WERI-Rb-1 (cell line): ENCODE data around the gene PAX2.
A peak's percentile ranks its signal among the peaks of the same experiment; 100 is the strongest.

ENCODE experiments used
- DNase-seq: peaks from one replicate; pipeline ENCODE4 v3.0.0-alpha.2; 2020
- H3K27ac ChIP-seq: fragments of 250-450 bp; sonication (Bioruptor Pico); 2 replicates; pipeline ENCODE4 v1.5.1; 2020; ENCODE audit warnings: mild to moderate bottlenecking, moderate library complexity
- H3K27me3 ChIP-seq: fragments of 250-450 bp; sonication (Bioruptor Pico); 2 replicates; pipeline ENCODE4 v1.5.1; 2021; ENCODE audit warnings: mild to moderate bottlenecking, low read depth, moderate library complexity; ENCODE audit not compliant: insufficient read depth, severe bottlenecking
- H3K36me3 ChIP-seq: fragments of 250-450 bp; sonication (Bioruptor Pico); 2 replicates; pipeline ENCODE4 v1.5.1; 2020; ENCODE audit warnings: mild to moderate bottlenecking, moderate library complexity
- H3K4me3 ChIP-seq: 2 replicates; pipeline ENCODE4 v1.5.1; 2011; ENCODE audit warnings: low read depth, mild to moderate bottlenecking, control low read depth, low read length
- H3K9me3 ChIP-seq: fragments of 250-450 bp; sonication (Bioruptor Pico); 2 replicates; pipeline ENCODE4 v1.5.1; 2021; ENCODE audit warnings: mild to moderate bottlenecking, moderate library complexity; ENCODE audit not compliant: severe bottlenecking
- TF ChIP-seq, protein P1 (sequence below): IDR thresholded peaks from 2 replicates; pipeline ENCODE4 v1.5.1; 2011; ENCODE audit warnings: low read depth, mild to moderate bottlenecking, control low read depth, inconsistent platforms, low read length

The PAX2 gene

DNA sequence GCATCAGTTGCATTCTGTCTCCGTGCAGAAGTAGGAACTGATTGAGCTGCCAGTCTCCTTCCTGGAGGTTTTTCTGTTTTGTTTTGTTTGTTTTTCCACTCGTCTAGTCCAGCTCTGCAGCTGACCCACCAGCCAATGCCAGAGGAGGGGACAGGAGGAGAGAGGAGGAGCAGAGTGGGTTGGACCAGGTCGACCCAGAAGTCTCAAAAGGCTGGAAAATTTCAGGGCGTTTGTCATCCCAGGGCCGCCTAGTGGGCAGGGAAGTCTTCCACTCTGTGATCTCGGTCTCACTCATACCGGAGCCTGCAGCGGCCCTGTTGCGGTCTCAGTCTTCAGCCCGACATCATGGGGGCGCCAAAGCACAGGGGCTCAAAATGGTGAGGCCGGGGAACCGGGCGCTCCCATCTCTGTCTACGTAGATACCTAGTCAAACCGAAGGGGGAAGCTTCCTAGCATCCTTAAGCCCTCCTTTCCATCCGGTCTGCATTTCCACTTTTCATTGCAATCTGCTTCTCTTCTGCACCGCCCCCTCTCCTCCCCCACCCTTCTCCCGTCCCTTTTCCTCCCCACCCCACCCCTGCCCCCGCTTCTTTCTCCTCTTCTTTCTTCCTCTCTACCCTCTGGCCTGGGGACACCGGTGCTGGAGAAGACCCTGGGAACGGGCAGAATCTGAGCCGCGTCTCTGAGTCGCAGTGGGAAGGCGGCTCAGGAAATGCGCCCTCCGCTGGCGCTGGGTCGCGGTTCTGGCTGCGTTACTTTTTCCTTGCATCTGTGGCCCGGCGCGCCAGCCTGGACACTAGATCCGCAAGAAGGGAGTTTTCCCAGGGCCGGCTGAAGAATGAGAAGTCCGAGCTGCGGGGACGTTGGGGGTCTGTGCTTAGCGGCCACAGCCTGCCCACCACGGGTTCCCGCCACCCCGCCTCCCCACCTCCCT lies 16.2 kb upstream of the PAX2 start:
- peaks cover 100% of the 10 kb centered on the region for H3K27me3 ChIP-seq
- TF ChIP-seq, protein P1, sequence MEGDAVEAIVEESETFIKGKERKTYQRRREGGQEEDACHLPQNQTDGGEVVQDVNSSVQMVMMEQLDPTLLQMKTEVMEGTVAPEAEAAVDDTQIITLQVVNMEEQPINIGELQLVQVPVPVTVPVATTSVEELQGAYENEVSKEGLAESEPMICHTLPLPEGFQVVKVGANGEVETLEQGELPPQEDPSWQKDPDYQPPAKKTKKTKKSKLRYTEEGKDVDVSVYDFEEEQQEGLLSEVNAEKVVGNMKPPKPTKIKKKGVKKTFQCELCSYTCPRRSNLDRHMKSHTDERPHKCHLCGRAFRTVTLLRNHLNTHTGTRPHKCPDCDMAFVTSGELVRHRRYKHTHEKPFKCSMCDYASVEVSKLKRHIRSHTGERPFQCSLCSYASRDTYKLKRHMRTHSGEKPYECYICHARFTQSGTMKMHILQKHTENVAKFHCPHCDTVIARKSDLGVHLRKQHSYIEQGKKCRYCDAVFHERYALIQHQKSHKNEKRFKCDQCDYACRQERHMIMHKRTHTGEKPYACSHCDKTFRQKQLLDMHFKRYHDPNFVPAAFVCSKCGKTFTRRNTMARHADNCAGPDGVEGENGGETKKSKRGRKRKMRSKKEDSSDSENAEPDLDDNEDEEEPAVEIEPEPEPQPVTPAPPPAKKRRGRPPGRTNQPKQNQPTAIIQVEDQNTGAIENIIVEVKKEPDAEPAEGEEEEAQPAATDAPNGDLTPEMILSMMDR = peak; percentile 74
- no peak overlapping the region for H3K4me3 ChIP-seq
- no peaks in the 10 kb centered on the region for H3K9me3 ChIP-seq
- peak; percentile 57 for DNase-seq
- H3K27ac ChIP-seq = no peak overlapping the region
- no peaks in the 10 kb centered on the region for H3K36me3 ChIP-seq

DNA sequence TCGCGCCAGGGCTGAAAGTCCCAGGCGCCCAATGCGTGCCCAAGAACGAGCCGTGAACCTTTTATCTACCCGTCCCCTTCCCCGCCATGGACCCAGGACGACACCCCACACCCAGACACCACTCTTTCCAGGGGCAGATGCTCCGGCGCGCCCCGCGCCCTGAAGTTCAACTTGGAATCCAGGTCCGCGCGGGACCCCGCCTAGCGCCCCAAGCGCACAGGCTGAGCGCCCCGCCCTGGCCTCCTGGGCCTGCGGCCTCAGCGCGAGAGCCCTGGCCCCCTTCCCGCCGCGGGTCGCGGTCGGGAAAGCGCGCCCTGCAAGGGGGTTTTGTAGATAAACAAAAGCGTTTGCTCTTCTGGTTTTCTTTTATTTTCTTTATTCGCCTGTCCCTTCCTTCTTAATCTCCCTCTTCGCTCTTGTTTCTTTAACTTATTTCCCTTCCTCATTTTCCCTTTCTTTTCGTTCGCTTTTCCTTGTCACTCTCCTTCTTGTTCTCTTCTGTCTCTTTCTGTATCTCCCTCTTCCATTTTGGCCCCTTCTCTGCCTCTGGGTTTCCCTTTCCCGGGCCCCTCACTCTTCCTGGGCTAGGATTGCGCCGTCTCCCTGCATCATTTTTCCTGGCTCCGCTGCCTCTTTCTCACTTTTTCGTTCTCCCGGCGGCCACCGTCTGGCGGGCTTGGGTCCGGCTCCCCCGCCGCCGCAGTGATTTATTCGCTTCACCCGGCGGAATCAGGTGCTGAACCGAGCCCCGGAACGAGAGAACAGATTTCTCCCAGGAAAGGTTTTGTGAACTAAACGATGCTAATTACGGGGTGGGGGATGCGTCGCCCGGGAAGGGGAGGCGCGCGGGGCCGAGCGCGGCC lies 15.3 kb upstream of the PAX2 start:
- Histone ChIP-seq H3K9me3 (no peaks in the 10 kb centered on the region), H3K27ac (no peak overlapping the region), H3K27me3 (peaks cover 100% of the 10 kb centered on the region), H3K4me3 (no peak overlapping the region; the same call in 1 of the 2 replicates), H3K36me3 (no peaks in the 10 kb centered on the region)
- TF ChIP-seq, protein P1 = no peak
- DNase-seq = no peak

DNA sequence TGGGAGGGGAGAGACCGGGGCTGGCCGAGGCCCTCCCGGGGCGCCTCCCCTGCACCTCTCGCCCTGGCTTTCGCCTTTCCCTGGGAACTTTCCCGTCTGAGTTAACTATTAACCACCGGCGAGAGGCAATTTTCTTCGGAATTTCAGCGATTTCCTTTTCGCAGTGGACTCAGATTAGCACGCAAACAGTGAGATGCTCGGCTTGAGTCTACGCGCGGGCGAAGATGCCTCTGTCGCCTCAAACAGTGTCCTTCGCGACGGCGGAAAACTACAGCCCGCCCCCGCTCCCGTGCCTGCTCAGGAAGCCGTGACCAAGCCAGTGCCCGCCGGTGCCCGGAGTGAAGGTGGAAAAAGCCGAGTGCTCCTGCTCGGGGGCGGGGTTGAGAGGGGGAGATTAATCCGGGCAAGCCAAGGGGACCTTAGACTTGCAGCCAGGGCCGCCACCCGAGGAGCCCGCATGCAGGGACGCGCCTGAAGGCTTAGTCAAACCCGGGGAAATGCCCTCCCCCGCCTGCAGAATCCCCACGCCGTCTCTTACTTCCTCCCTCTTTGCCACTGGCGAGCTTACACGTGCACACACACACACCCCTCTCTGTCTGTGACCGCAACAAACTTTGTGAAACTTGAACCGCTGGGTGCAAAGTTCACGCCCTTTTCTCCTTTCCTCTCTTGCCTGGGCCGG lies 14.5 kb upstream of the PAX2 start:
- DNase-seq = peak; percentile 36
- no peaks in the 10 kb centered on the region for H3K36me3 ChIP-seq
- no peaks in the 10 kb centered on the region for H3K9me3 ChIP-seq
- H3K27ac ChIP-seq = no peak overlapping the region
- TF ChIP-seq, protein P1 = no peak
- peaks cover 100% of the 10 kb centered on the region for H3K27me3 ChIP-seq
- no peak overlapping the region; the same call in 1 of the 2 replicates for H3K4me3 ChIP-seq

DNA sequence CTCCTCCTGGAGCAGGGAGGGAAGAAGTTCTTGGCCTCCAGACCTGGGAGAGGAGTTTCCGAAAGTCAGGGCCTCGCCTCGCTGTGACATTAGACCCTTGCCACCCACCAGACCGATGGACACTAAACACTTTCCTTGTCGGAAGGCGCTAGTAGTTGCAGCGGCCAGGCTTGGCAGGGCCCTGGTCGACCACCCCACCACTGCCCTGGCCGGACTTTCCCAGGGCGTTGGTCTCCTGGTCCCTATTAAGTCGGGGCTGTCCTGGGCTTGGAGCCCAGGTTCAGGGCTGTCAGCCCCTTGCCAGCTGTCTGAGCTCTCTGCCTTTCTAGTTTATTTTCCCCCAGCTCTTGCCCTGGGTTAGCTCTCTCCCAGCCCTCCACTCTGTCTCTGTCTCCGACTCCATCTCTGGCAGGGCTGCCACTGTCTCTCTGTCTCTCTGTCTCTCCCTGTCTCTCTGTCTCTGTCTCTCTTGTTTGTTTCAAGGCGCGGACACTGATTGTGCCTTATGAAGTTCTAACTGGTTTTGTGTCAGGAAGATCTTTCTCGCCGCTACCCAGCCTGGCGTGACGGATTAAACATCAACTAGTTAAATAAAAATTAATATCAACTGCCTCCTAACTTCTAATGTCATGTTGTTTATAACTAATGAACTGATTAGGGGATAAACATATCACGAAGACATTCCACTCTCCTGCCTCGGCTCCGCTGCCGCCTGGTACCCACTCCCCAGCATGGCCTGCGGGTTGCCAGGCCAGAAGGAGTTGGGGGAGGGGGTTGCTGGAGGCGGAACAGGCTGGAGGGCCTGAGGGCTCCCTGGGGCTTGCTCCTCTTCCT lies 13.8 kb upstream of the PAX2 start:
- Histone ChIP-seq H3K36me3 (no peaks in the 10 kb centered on the region), H3K27ac (no peak overlapping the region), H3K27me3 (peaks cover 100% of the 10 kb centered on the region), H3K9me3 (no peaks in the 10 kb centered on the region), H3K4me3 (no peak overlapping the region)
- DNase-seq = no peak
- TF ChIP-seq, protein P1 = no peak

DNA sequence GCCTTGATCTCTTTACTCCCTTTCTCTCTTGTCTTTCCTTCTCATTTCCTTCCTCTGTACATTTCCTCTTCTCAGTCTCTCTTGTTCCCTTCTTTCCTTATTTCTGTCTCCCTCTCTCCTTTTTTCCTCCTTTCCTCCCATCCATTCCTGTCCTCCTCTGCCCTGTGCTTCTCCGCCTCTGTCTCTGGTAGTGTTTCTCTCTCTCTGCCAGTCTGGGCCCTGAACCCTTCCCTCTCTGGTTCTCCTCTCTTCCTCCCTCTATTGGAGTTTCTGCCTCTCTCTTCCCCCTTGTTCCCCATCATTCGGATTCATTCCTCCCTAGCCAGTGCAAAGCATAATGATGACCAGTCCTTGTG lies 13.2 kb upstream of the PAX2 start:
- H3K9me3 ChIP-seq = no peaks in the 10 kb centered on the region

More for the DNA sequence above, 13.2 kb upstream of the PAX2 start:
- no peak overlapping the region for H3K4me3 ChIP-seq
- H3K36me3 ChIP-seq = no peaks in the 10 kb centered on the region
- peaks cover 100% of the 10 kb centered on the region for H3K27me3 ChIP-seq
- DNase-seq = no peak
- no peak overlapping the region for H3K27ac ChIP-seq
- TF ChIP-seq, protein P1 = no peak
